Measurements from ENCODE around the gene TBC1D30.

Gene TBC1D30

DNA sequence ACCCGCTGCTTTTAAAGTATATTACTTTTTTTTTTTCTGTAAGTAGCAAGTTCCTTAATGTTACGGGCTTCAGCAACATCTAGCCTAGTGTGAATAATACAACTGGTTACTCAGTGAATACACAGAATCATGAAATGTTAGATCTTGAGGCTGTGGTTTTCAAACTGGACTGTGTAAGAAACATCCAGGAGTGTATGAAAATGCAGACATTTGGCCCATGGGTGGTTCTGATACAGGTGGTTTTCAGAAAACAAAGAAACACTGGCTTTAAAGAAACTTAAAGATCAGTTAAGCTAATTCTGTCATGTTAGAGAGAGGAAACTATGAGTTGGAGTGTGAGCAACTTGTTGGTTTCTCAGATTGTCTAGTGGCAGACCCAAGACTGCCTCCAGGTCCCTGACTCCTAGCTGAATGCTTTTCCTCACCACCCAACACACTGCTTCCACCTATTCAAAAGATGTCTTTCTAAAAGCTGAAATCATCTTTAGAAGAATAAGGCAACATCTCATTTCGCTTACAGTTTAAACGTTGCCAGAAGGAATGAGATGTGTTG is 36.1 kb downstream of the TBC1D30 start:
- no peak for DNase-seq (ENCODE audit: low spot score)

GRCh38 chr12:64864319-64864718 is 39.9 kb downstream of the TBC1D30 start:
- no peak for DNase-seq (ENCODE audit: low spot score)

GRCh38 chr12:64875186-64875585 is 50.7 kb downstream of the TBC1D30 start:
- no peak for DNase-seq (ENCODE audit: low spot score)

DNA sequence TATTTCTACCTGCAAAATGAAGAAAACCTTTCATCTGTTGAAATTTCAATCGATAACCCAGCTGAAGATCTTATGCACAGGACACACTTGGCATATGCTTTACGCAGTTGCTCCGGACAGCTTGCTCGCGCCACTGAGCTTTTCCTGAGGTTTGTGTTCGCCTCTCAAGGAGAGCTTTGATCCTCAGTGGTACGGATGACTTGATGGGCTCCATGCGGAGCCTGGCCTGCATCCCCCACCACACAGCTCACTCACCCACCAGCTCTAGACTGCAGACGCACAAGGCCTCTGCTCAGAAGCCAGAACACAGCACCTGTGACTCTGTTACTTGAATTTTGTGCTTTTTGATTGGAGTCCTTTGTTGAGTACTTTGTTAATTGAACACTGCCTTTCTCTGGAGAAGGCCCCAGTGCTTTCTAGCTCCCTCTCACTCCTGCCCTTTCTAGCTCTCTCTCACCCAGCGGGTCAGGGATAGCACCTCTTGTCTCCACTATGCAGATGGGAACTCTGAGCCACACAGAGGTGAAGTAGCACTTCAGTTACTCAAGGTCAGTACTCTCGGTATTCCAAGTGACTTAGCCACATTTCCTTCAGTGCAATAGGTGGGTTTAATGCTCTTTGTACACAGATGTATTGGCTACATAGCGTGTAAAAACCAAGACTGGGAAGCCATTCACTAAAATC is 52.1 kb downstream of the TBC1D30 start:
- DNase-seq (ENCODE audit: low spot score) = no peak

GRCh38 chr12:64877363-64878004 is 53.0 kb downstream of the TBC1D30 start:
- no peak for DNase-seq (ENCODE audit: low spot score)

DNA sequence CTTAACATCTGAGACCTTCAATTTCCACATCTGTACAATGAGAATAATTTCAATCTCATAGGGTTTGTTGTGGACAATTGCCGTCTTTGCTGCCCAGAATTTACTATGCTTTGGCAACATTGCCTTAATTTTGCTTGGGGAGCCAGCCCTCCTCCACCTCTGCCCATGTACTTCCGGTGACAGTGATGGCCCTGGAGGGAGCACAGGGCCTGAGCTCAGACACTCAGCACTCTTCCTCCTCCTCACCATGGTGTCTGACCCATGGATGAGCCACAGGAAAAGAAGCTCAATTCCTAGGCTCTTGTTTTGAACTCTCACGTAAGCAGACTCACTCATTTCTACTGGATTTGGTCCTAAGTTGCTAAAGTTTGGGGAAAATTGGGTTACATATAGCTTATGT is 58.2 kb downstream of the TBC1D30 start:
- no peak for DNase-seq (ENCODE audit: low spot score)

DNA sequence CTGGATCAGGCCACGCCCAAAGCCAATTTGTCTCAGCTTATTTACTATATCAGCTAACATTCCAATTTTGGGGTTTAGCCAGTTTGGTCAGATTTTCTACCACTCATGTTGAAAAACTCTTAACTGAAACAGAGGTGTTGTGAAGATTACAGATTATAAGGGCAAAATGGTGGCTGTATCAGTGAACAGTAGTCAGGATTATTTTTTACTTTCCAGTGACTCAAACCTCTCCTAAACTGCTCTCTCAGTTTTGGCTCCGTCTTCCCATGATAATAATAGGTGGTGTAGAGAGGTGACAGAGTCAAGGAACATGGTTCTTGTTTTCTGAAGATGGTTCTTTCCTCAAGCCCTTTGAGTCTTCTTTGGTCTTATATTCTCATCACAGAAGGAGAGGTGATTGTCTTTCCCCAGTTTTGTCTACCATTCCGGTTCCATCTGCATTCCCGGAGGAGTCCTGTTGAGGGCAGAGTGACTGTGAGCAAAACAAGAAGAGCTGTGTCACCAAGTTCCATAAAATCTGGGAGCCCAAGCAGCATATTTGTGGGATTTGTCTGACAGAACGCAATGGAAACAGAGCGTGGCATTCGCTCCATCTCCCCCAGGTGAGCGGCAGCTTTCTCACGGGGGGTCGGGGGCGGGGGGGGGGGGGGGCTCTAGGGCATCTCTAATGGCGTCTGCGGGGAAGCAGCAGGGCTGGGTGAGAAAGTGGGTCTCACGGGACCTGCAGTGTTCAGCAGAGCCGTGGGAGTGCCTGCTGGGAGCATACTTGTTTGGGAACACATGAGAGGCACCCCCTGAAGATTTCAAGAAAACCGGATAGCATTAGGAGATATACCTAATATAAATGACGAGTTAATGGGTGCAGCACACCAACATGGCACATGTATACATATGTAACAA is 59.1 kb downstream of the TBC1D30 start:
- no peak for DNase-seq (ENCODE audit: low spot score)

GRCh38 chr12:64884164-64884542 is 59.7 kb downstream of the TBC1D30 start:
- DNase-seq (ENCODE audit: low spot score) = no peak

DNA sequence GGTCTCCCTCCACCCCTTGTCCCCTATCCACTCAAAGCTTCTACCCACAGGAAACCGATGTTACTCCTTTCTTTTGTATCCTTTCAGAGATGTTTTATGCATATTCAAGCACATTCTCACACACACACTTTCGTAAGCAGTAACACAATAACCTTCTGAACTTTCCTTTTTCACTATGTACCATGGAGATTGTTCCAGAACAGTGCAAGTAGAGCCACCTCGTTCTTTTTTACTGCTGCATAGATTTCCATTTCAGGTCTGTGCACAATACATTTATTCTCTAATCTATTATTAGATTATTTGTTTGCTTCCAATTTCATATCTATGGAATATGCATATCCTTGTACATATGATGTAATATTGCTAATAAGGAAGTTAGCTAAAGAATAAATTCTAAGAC is 60.3 kb downstream of the TBC1D30 start:
- DNase-seq (ENCODE audit: low spot score) = no peak

GRCh38 chr12:64889434-64890216 is 65.2 kb downstream of the TBC1D30 start:
- DNase-seq (ENCODE audit: low spot score) = no peak

DNA sequence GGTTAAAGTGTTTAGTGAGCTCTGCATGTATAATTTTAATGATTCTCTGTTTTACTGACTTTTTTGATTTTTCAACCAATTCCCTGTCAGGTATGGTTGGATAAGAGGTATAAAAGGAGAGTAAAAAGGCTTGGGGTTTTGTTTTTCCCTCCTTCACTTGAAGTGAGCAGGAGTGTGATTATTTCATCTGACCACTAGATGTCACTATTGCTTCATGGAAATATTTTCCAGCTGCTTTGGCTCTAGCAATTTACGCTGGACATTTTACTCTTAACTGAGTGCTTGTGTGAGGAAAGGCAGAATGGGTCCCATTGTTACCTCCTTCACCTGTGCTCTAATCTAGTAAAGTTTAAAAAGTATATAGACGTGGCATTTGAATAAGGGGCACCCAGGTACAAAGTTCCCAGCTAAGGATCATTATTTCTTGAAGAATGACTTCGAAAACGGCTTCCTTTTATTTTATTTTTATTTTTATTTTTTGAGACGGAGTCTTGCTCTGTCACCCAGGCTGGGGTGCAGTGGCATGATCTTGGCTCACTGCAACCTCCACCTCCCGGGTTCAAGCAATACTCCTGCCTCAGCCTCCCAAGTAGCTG is 66.5 kb downstream of the TBC1D30 start:
- peak; percentile 68 for DNase-seq (ENCODE audit: low spot score)

DNA sequence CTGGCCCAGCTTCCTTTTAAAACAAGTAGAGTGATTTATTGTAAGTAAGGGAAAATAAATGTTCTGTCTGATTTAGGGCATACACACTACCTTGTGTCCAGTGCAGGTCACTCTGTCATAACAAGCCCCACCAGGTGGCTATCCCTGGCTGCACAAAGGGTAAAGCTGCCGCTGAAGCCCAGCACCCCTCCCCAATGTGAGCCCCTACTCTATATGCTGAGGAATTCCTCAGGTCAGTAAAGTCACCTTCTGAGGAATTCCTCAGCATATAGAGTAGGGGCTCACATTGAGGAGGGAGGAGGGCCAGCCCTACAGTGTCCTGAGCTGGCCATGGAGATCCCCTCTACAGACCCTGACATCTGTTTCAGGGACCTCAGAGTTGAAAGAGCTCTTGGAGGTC is 67.2 kb downstream of the TBC1D30 start:
- DNase-seq (ENCODE audit: low spot score) = no peak

DNA sequence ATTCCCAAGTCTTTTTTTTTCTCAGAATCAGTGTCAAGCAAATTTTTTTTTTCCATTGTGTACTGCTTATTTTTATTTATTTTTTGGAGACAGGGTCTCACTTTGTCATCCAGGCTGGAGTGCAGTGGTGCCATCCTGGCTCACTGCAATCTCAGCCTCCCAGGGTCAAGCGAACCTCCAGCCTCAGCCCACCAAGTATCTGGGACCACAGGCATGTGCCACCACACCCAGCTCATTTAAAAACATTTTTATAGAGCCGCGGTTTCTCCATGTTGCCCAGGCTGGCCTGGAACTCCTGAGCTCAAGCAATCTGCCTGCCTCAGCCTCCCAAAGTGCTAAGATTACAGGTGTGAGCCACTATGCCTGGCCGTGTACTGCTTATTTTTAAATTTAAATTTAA is 68.1 kb downstream of the TBC1D30 start:
- no peak for DNase-seq (ENCODE audit: low spot score)

- peak; percentile 39 for DNase-seq (ENCODE audit: low spot score)
Observed at GRCh38 chr12:64893961-64894360, 69.5 kb downstream of the TBC1D30 start.

DNA sequence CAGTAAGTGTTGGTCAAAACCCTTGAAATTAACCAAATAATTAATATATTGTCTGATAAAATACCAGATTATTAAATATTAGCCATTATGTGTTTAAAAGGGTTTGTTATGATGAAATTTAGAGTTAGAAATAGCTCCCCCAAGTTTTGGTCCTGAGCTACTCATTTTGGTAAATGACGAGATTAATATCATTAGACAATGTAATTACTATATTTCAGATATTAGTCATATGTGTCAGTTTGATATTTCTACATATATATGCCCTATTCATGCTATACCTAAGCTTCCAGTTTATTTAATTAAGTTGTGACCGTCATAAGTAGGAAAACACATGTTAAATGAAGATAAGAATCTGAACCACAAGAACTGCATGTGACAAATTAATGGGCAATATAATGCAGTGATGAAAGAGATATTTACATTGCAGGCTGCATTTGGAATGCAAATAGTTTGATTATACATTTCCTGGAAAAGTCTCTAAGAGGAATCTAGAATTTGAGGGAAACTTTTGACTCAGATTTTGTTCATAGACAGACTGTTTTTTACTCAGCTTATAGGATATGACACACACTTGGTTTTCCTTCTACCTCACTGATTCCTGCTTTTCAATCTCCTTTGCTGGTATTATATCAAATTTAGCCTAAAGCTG is 70.5 kb downstream of the TBC1D30 start:
- no peak for DNase-seq (ENCODE audit: low spot score)

GRCh38 chr12:64895526-64895925 is 71.1 kb downstream of the TBC1D30 start:
- no peak for DNase-seq (ENCODE audit: low spot score)

DNA sequence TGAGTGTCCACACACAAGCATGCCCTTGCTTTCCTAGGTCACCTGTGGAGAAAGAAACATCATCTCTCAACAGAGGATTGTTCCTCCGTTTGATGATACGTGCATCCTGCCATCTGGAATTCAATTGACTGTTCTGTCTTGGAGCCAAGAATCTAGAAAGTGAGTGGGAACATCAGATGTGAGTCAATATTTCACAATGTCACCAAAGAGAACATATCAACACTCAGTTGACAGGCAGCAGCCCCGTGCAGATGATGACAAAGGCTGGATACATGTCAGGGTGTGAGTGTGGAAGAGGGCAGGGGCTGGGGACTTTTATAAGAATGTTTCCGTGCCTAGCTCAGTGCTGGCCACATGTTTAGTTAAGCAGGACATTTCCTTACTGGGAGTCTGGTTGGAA is 76.1 kb downstream of the TBC1D30 start:
- peak; percentile 29 for DNase-seq (ENCODE audit: low spot score)

GRCh38 chr12:64903479-64904152 is 79.2 kb downstream of the TBC1D30 start:
- DNase-seq (ENCODE audit: low spot score) = no peak

DNA sequence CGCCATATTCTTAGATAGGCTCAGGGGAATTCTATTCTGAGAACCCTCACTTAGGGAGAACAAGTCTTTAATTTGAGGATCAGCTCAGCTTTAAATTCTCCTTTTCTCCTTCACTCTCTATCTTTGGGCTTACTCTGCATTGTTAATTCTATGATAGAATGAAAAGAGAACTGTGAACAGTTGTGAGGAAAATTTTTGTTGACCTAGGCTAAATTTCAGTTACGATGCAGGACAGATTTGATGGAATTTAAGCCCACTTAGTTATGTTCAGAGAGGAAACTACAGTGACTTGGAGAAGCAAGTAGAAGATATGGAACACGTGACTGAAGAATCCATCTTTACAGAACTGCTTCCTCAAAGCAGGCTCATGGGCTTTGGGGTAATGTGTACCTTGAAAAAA is 82.7 kb downstream of the TBC1D30 start:
- DNase-seq (ENCODE audit: low spot score) = no peak

- no peak for DNase-seq (ENCODE audit: low spot score)
Observed at GRCh38 chr12:64909124-64909523, 84.7 kb downstream of the TBC1D30 start.

Data from COLO829 (cell line).